ENCODE results near the gene LRRC75A.

Gene LRRC75A

DNA sequence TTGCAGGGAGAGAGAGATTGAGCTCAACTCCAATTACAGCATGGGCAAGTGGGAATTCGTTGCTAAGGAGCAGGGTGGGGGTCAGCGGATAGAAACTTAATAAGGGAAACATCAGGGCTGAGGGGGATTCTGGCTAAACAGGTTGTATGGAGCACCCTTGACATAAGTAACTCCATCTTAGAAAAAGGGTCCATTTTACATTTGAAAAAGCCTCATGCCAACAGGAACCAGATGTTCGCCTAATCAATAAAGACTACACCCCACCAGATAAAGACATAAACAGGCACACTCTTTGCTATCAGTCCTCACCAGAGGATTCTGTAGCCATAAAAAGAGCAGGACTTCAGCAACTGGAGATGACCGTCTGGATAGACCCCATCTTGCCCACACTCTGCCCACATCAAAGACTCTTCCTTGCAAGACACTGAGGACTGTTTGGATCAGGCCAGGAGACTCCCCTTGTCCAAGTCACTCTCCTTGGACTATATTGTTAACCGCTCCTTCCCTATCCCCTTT, 1.6 kb upstream of the LRRC75A start:
- no peak for DNase-seq (ENCODE audit: low read depth)

- DNase-seq (ENCODE audit: low read depth) = no peak
Measured at GRCh38 chr17:16492613-16493530, 879 bp upstream of the LRRC75A start.

DNA sequence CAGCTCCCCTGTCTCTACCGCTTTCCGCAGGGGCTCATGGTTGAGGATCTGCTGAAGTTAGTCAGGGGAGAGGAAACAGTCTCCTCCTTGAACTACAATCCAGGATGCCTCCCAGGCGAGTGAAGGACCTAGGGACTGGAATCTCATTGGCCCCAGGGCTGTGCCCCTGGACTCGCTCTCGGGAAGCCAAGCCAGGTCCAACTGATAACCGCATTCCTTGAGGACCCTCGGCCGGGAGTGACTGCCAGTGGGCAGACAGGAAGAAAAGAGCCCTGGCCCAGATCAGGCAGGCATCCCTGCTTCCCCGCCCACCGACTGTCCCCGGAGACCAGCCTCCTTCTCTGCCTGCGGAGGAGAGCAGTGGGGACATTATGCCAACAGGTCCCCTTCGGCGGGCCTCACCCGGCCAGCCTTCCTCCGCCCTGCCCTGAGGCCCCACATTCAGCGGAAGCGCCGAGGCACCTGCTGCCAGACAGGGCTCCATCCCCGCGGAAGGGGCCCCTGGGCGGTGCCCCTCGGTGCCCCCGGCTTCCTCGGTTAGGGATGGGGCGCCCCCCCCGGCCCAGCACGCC, 776 bp downstream of the LRRC75A start:
- peak; percentile 7 for DNase-seq (ENCODE audit: low read depth)

GRCh38 chr17:16489431-16489830, 2.6 kb downstream of the LRRC75A start:
- no peak for DNase-seq (ENCODE audit: low read depth)

GRCh38 chr17:16488968-16489337, 3.0 kb downstream of the LRRC75A start:
- no peak for DNase-seq (ENCODE audit: low read depth)

DNA sequence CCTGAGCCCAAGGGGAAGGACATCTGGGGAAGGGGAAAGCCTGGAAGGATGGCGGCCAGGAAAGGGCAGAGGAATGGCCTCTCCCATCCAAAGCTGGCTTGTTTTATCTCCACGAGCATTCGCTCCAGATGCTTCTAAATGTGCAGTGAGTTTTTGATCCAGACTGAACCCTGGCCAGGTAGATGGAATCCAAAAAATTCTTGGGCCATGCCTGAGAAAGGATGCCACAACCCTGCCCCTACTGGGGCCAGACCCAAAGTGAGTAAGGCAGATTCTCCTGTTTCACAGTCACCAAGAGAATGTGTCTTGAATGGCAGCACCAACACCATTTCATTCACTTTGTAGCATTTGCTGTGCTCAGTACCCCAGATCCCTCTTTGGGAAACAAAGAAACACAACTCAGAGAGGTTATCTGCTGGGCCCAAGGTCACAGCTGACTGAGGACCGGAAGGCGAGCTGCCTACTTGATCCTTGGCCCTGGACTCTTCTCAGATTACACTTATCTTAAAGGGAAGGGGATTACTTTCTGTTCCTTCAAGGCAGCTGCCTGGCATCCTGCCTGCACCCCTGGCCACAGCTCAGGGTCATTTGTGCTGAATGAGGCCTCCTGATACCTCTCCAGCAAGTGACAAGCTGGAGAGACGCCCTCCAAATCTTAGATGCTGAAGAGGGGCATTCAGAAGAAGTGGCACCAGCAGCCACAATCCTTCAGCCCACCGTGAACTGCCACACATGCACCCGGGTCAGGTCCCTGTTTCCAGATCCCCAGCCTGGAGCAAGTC, 3.6 kb downstream of the LRRC75A start:
- DNase-seq (ENCODE audit: low read depth) = no peak

GRCh38 chr17:16486373-16487250, 5.4 kb downstream of the LRRC75A start:
- no peak for DNase-seq (ENCODE audit: low read depth)

- no peak for DNase-seq (ENCODE audit: low read depth)
Measured at GRCh38 chr17:16484445-16485175, 7.4 kb downstream of the LRRC75A start.

GRCh38 chr17:16483021-16483645, 8.9 kb downstream of the LRRC75A start:
- no peak for DNase-seq (ENCODE audit: low read depth)

- DNase-seq (ENCODE audit: low read depth) = no peak
Measured at GRCh38 chr17:16482253-16482652, 9.7 kb downstream of the LRRC75A start.

DNA sequence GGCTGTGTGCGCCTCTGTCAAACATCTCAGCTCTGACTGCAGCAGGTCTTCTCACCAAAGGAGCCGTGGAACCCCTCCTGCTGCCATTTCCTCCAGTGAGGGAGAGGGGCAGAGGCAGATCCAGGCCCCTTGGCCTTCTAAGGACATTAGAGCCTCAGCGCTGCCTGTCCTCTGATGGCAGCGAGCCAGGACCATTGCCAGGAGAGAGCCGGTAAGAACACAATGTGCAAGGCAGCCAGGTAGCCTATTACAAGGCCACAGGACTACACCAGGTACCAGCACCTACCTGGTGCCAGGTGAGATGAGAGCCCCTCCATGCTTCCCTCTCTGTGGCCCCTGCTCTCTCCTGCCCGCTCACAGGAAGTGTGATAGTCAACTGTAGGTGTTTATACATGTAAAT, 11.0 kb downstream of the LRRC75A start:
- no peak for DNase-seq (ENCODE audit: low read depth)

- no peak for DNase-seq (ENCODE audit: low read depth)
Measured at GRCh38 chr17:16479264-16479663, 12.7 kb downstream of the LRRC75A start.

DNA sequence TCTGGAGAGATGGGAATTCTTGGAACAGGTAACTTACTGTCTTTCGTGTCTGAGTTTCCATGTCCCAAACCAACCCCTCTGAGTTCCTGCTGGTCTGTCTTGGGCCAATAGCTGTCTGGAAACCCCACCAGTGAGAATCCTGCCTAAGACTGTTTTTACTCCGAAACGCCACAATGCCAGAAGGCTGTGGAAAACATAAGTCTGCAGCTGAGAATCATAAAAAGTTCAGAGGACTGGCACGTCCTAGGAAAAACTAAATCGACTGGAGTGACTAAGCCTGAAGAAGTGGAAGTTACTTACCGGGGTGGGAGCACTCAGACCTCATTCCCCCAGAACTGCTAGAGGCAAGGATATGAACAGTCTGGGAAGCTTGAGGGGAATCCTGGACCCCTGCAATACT, 13.3 kb downstream of the LRRC75A start:
- no peak for DNase-seq (ENCODE audit: low read depth)

- no peak for DNase-seq (ENCODE audit: low read depth)
Measured at GRCh38 chr17:16477666-16478065, 14.3 kb downstream of the LRRC75A start.

DNA sequence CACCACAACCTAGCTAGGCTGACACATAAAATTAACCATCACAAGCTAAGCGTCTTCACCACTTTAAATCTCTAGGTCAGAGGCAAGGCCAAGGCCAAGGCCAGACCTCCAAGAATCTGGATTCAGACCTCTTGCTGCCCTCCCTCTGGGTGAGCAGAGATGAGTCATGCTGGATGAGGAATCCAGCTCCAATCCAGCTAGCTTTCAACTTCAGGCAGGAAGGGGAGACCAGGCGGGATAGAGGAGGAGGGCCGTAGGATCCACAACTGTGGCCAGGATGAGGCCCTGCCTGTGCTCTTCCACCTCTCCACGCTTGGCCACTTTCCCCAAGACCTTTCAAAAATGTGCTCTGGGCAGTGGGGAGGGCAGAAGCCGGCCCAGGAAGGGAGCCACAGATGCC, 14.7 kb downstream of the LRRC75A start:
- no peak for DNase-seq (ENCODE audit: low read depth)

- no peak for DNase-seq (ENCODE audit: low read depth)
Measured at GRCh38 chr17:16475179-16475704, 16.8 kb downstream of the LRRC75A start.

GRCh38 chr17:16474012-16474725, 17.8 kb downstream of the LRRC75A start:
- no peak for DNase-seq (ENCODE audit: low read depth)

DNA sequence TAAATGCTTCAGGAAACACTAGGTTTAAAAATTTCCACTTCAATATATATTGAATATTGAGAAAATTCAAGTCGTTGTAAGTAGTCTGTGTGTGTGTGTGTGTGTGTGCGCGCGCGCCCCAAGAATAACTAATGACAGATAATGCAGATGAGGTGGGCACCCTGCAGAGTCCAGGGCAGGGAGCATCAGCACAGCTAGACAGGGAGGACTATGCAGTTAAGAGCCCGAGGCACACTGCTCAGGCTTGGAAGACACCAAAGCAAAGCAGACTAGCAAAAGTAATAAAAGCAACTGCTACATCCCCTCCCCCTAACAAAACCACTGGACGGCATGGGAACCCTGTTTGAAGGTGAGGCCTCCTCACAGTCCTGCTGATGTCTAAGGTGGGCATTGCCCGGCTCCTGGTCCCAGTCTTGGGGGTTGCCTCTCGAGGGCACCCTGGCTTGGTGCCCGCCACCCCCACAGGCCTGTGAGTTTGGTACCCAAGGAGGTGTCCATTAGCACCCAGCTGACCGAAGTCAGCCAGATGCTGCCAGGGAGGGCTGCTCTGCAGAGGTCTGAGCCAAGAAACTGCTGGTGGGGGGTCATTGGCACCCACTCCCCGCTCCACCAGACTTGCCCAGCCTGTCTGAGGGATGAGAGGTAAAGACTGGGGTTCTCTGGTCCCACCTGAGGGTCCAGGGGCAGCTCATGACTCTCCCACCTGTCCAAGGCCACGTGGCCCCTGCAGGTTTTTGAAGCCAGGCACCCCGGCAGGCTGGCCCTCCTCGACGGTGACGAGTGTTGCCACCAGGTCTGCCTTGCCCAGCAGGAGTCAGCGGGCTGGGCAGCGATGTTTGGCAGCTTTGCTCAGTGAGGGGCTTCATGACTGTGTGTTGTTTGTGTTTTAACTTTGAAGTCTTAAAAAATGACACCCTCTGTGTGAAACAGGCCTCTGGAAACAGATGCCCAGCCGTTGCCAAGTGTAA, 18.7 kb downstream of the LRRC75A start:
- no peak for DNase-seq (ENCODE audit: low read depth)
